K562 (cell line): ENCODE measurements around the gene CFAP92.

Source experiments
- ARHGAP35 ChIP-seq: fragments of 450-650 bp; IDR thresholded peaks from 2 replicates; pipeline ENCODE4 v1.6.1; 2018; ENCODE audit not compliant: partially characterized antibody
- CBX5 ChIP-seq: IDR thresholded peaks from 2 replicates; pipeline ENCODE4 v1.6.1; 2014; ENCODE audit warnings: low read depth, borderline replicate concordance
- DPF2 ChIP-seq: fragments of 450-650 bp; IDR thresholded peaks from 2 replicates; pipeline ENCODE4 v1.6.1; 2016
- MYBL2 ChIP-seq, 2 experiments: fragments of 450-650 bp in 1 of 2; sonication (generic) in 1 of 2; formaldehyde crosslinking in 1 of 2; IDR thresholded peaks; 2 replicates each; pipeline versions ENCODE4 v1.6.1 to v1.8.1; 2017 to 2022; ENCODE audit warnings: borderline replicate concordance in 1 of 2, inconsistent platforms in 1 of 2, low read depth in 1 of 2, mild to moderate bottlenecking in 1 of 2, missing genetic modification reagents in 1 of 2, moderate library complexity in 1 of 2
- MYC ChIP-seq, 2 experiments: fragments of 250-450 bp in 1 of 2; sonication (Bioruptor Pico) in 1 of 2; IDR thresholded peaks; 2 replicates each; pipeline versions ENCODE4 v1.5.1 to v1.6.1; 2012 to 2021; ENCODE audit warnings: low read depth in 2 of 2, borderline replicate concordance in 1 of 2, improper control_type of control experiment in 1 of 2, low read length in 1 of 2, mild to moderate bottlenecking in 1 of 2, moderate library complexity in 1 of 2
- NR0B1 ChIP-seq: fragments of 450-650 bp; IDR thresholded peaks from one replicate; pipeline ENCODE4 v1.6.1; 2018; ENCODE audit warnings: mild to moderate bottlenecking, moderate library complexity; ENCODE audit not compliant: partially characterized antibody
- TF ChIP-seq, protein P1 (sequence below), 3 experiments: IDR thresholded peaks in 2 of 3; conservative IDR thresholded peaks in 1 of 3; 2 replicates each; pipeline ENCODE4 v1.5.1; 2011 to 2012; ENCODE audit warnings: low read length in 3 of 3, mild to moderate bottlenecking in 3 of 3, control low read depth in 2 of 3, improper control_type of control experiment in 1 of 3, inconsistent platforms in 1 of 3, low read depth in 1 of 3, mixed read lengths in 1 of 3, moderate library complexity in 1 of 3; ENCODE audit not compliant: insufficient read depth in 2 of 3

GRCh38 chr3:129016720-129017483 lies 23.0 kb upstream of the CFAP92 start:
- TF ChIP-seq MYBL2 (IDR thresholded peaks at IDR 0.05; ENCODE audit: low read depth) (no peak), MYBL2 (CRISPR knock-in tag; IDR thresholded peaks at IDR 0.05; ENCODE audit: borderline replicate concordance) (no peak), NR0B1 (no peak), MYC (IDR thresholded peaks at IDR 0.05; ENCODE audit: low read depth, low read length) (no peak), MYC (CRISPR knock-in tag; IDR thresholded peaks at IDR 0.05; ENCODE audit: borderline replicate concordance, low read depth) (no peak), ARHGAP35 (no peak), CBX5 (no peak), DPF2 (peak; percentile 87)
- TF ChIP-seq, protein P1, sequence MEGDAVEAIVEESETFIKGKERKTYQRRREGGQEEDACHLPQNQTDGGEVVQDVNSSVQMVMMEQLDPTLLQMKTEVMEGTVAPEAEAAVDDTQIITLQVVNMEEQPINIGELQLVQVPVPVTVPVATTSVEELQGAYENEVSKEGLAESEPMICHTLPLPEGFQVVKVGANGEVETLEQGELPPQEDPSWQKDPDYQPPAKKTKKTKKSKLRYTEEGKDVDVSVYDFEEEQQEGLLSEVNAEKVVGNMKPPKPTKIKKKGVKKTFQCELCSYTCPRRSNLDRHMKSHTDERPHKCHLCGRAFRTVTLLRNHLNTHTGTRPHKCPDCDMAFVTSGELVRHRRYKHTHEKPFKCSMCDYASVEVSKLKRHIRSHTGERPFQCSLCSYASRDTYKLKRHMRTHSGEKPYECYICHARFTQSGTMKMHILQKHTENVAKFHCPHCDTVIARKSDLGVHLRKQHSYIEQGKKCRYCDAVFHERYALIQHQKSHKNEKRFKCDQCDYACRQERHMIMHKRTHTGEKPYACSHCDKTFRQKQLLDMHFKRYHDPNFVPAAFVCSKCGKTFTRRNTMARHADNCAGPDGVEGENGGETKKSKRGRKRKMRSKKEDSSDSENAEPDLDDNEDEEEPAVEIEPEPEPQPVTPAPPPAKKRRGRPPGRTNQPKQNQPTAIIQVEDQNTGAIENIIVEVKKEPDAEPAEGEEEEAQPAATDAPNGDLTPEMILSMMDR (IDR thresholded peaks at IDR 0.05 in 2 of 3, conservative IDR thresholded peaks at IDR 0.05 in 1 of 3; ENCODE audit: insufficient read depth in 2 of 3, low read depth in 1 of 3, low read length in 3 of 3): 0 out of 6 replicates have a peak, but pooled peaks of 1 of the 3 experiments have one; percentile 16
